Memory B cell (primary cell): Measurements from ENCODE around the gene SMIM17.
"Not testable (repeated sequence)": the region's sequence is repeated elsewhere in the genome, so short reads cannot be mapped to it uniquely, and the experiment has no call there.

Experiments used
- ATAC-seq: fragments of 150-1000 bp; cut with Tn5 transposase; 2 replicates; pipeline ENCODE4 v1.10.0; 2021; ENCODE audit warnings: low read depth, mild to moderate bottlenecking, moderate library complexity
- DNase-seq, 2 donors: peaks; one replicate each; pipeline ENCODE4 v3.0.0; 2022; ENCODE audit warnings: low spot score in 2 of 2
- H3K27ac Mint-ChIP-seq: one replicate; pipeline ENCODE4 v1.8.0; 2022; ENCODE audit warnings: mild to moderate bottlenecking, moderate library complexity, mixed read lengths
- H3K27me3 Mint-ChIP-seq: one replicate; pipeline ENCODE4 v1.8.0; 2022; ENCODE audit warnings: mixed read lengths
- H3K36me3 Mint-ChIP-seq: one replicate; pipeline ENCODE4 v1.8.0; 2022; ENCODE audit warnings: mild to moderate bottlenecking, mixed read lengths
- H3K4me1 Mint-ChIP-seq: one replicate; pipeline ENCODE4 v1.8.0; 2022; ENCODE audit warnings: mixed read lengths
- H3K4me3 Mint-ChIP-seq: one replicate; pipeline ENCODE4 v1.8.0; 2022; ENCODE audit warnings: mild to moderate bottlenecking, moderate library complexity, mixed read lengths
- H3K9me3 Mint-ChIP-seq: one replicate; pipeline ENCODE4 v1.8.0; 2022; ENCODE audit warnings: mixed read lengths

The SMIM17 gene

DNA sequence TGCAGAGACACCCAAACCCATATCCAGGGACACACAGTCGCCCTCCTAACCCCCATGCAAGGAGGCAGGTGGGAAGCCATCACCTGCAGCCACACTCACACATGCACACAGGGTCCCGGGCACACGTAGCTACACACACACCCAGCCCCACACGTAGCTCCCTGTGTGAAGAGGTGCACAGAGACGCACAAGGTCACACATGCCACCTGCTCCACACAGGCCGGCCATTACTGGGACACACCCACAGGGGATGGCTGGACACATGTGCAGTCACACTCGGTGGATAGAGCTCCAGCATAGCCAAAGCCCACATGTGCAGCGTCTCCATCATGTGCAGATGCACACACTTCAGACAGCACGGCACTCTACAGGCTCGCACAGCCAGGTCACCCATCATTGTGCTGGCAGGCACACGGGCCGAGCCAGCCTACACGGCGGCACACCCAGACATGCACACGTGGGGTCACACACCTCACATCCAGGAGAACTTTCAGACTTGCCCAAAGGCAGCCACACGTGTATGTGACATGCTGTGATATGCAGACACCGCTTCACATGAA is 27.5 kb downstream of the SMIM17 start:
- H3K9me3 Mint-ChIP-seq: peaks cover 4% of the 10 kb centered on the region

GRCh38 chr19:56670961-56671612 is 28.1 kb downstream of the SMIM17 start:
- Mint-ChIP-seq H3K9me3 (peaks cover 4% of the 10 kb centered on the region), H3K36me3 (peaks cover 8% of the 10 kb centered on the region), H3K27me3 (no peaks in the 10 kb centered on the region), H3K4me1 (peaks cover 10% of the 10 kb centered on the region), H3K27ac (peak overlapping the region; percentile 72), H3K4me3 (peak overlapping the region; percentile 95)
- peak; percentile 39 for ATAC-seq
- no peak for DNase-seq

More for the DNA sequence above, 27.5 kb downstream of the SMIM17 start:
- no peak overlapping the region for H3K27ac Mint-ChIP-seq
- H3K4me3 Mint-ChIP-seq: peak overlapping the region; percentile 95
- DNase-seq (no peak), ATAC-seq (no peak)
- peaks cover 10% of the 10 kb centered on the region for H3K4me1 Mint-ChIP-seq
- H3K36me3 Mint-ChIP-seq: peaks cover 8% of the 10 kb centered on the region
- H3K27me3 Mint-ChIP-seq: no peaks in the 10 kb centered on the region

DNA sequence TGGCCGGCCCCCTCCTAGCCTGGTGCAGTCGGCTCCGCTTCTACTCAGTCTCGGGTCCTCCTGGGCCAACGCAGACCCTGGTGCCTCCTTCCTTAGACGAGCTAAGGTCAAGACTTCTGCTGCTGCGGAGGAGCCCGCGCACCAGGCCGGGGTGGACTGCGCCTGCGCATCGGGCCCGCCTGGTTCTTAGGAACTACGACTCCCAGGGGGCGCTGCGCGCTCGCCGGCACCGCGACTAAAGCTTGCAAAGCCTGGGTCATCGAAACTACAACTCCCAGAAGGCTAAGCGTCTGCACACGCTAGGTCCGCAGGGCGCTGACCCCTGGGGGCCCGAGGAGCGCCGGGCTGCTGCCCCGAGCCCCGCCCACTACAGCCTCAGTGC is 28.6 kb downstream of the SMIM17 start, which contains the start of gene ZNF835:
ZNF835 (minus strand) TSS at position 145 of the 382 bp plus-strand sequence. CDS start 6,559 bp downstream, outside the sequence.
- peaks cover 4% of the 10 kb centered on the region for H3K9me3 Mint-ChIP-seq
- ATAC-seq (peak; percentile 94), DNase-seq (peak; percentile 80 to 84)
- H3K4me3 Mint-ChIP-seq: peak within 1 kb of the TSS; percentile 95
- H3K4me1 Mint-ChIP-seq: peaks cover 10% of the 10 kb centered on the region
- H3K27me3 Mint-ChIP-seq: no peaks in the 10 kb centered on the region
- peaks cover 8% of the 10 kb centered on the region for H3K36me3 Mint-ChIP-seq
- H3K27ac Mint-ChIP-seq: peak within 1 kb of the TSS; percentile 72

GRCh38 chr19:56672610-56673009 is 29.7 kb downstream of the SMIM17 start:
- not testable (repeated sequence) for H3K4me3 Mint-ChIP-seq, H3K9me3 Mint-ChIP-seq, H3K4me1 Mint-ChIP-seq, ATAC-seq, H3K27ac Mint-ChIP-seq, H3K36me3 Mint-ChIP-seq, H3K27me3 Mint-ChIP-seq, DNase-seq

GRCh38 chr19:56678205-56678604 is 35.2 kb downstream of the SMIM17 start:
- Mint-ChIP-seq H3K27ac (no peak overlapping the region), H3K4me3 (no peak overlapping the region), H3K36me3 (peaks cover 5% of the 10 kb centered on the region), H3K27me3 (no peaks in the 10 kb centered on the region), H3K4me1 (no peaks in the 10 kb centered on the region), H3K9me3 (peaks cover 8% of the 10 kb centered on the region)
- ATAC-seq (no peak), DNase-seq (no peak)

GRCh38 chr19:56681702-56682101 is 38.7 kb downstream of the SMIM17 start:
- Mint-ChIP-seq H3K27me3 (no peaks in the 10 kb centered on the region), H3K4me3 (no peak overlapping the region), H3K27ac (no peak overlapping the region), H3K36me3 (peaks cover 10% of the 10 kb centered on the region), H3K9me3 (peaks cover 13% of the 10 kb centered on the region), H3K4me1 (no peaks in the 10 kb centered on the region)
- no peak for ATAC-seq
- DNase-seq: no peak

DNA sequence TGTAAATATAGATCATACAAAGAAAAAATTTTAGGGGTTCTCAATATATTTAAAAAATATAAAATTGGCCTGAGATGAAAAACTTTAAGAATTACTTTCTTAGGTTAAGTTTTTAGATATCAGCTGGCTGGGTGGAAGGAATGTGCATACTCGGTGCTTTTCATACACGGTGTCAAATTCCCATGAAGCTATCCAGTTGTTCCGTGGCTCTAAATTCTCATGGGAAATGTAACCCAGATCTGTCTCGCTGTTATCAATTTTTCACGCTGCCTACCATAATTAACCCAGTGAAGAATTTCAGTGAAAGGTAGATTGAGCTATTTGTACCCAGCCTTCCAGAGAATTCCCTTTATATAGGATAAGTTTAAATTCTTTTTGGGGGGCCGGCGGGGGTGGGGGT is 40.2 kb downstream of the SMIM17 start:
- Mint-ChIP-seq H3K27ac (no peak overlapping the region), H3K36me3 (peaks cover 15% of the 10 kb centered on the region), H3K4me1 (no peaks in the 10 kb centered on the region), H3K27me3 (no peaks in the 10 kb centered on the region), H3K4me3 (no peak overlapping the region), H3K9me3 (peaks cover 17% of the 10 kb centered on the region)
- ATAC-seq: no peak
- no peak for DNase-seq

DNA sequence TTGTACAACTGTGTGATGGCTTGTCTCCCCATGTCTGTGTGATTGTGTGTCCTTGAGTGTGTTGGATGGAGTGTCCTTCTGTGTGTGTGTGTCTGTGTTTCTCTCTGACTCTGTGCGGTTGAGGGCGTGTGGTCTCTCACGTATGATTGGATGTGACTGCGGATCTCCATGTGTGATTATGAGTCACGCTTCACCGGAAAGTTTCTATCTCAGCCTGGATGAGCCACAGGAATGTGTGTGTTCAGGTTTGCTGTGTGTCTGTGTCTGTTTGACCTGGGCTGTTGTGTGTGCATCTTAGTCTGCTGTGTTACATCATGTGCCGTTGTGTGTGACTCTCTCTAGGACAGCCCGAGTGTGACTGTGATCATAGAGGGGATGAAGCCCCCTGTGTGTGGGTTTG is 44.1 kb downstream of the SMIM17 start:
- peaks cover 12% of the 10 kb centered on the region for H3K36me3 Mint-ChIP-seq
- no peak for ATAC-seq
- H3K9me3 Mint-ChIP-seq: peaks cover 14% of the 10 kb centered on the region
- no peak for DNase-seq
- H3K27me3 Mint-ChIP-seq: no peaks in the 10 kb centered on the region
- H3K4me1 Mint-ChIP-seq: no peaks in the 10 kb centered on the region
- no peak overlapping the region for H3K4me3 Mint-ChIP-seq
- H3K27ac Mint-ChIP-seq: no peak overlapping the region

DNA sequence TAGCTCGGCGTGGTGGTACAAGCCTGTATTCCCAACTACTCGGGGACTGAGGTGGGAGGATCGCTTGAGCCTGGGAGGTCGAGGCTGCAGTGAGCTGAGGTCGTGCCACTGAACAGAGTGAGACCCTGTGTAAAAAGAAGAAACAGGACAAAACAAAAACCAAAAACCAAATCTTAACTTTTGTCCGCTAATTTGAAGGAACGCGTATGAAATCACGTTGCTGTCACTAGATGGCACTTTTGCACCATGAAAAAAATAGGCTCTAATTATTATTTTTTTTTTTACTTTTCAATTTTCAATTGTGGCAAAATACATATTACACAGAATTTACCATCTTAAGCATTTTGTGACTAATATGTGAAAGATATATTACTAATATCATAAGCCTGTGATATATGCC is 46.2 kb downstream of the SMIM17 start:
- Mint-ChIP-seq H3K4me1 (no peaks in the 10 kb centered on the region), H3K27ac (no peak overlapping the region), H3K9me3 (peaks cover 20% of the 10 kb centered on the region), H3K36me3 (peaks cover 16% of the 10 kb centered on the region), H3K4me3 (no peak overlapping the region), H3K27me3 (no peaks in the 10 kb centered on the region)
- DNase-seq (no peak), ATAC-seq (no peak)

DNA sequence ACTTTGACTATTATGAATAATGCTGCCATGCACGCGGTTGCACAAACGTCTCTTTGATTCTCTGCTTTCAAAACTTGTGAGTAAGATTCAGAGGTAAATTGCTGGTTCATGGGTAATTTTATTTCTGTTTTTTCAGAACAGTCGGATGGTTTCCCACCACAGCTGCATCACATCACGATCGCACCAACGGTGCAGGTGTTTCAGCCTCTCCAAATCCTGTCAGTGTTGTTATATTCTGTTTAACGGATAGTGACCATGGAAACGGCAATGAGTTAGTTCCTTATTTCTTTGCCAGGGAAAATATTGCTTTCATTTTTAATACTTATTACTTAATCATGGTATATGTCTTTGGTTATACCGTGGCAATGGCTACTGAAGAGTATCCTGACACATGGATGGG is 47.7 kb downstream of the SMIM17 start:
- Mint-ChIP-seq H3K36me3 (peaks cover 11% of the 10 kb centered on the region), H3K27ac (no peak overlapping the region)

GRCh38 chr19:56692206-56692895 is 49.4 kb downstream of the SMIM17 start:
- no peak overlapping the region for H3K27ac Mint-ChIP-seq
- ATAC-seq (no peak), DNase-seq (no peak)
- peaks cover 11% of the 10 kb centered on the region for H3K9me3 Mint-ChIP-seq
- peaks cover 6% of the 10 kb centered on the region for H3K36me3 Mint-ChIP-seq
- no peaks in the 10 kb centered on the region for H3K4me1 Mint-ChIP-seq
- H3K27me3 Mint-ChIP-seq: no peaks in the 10 kb centered on the region
- no peak overlapping the region for H3K4me3 Mint-ChIP-seq

More for the DNA sequence above, 47.7 kb downstream of the SMIM17 start:
- DNase-seq (no peak), ATAC-seq (no peak)
- peaks cover 15% of the 10 kb centered on the region for H3K9me3 Mint-ChIP-seq
- no peaks in the 10 kb centered on the region for H3K27me3 Mint-ChIP-seq
- H3K4me3 Mint-ChIP-seq: no peak overlapping the region
- no peaks in the 10 kb centered on the region for H3K4me1 Mint-ChIP-seq

DNA sequence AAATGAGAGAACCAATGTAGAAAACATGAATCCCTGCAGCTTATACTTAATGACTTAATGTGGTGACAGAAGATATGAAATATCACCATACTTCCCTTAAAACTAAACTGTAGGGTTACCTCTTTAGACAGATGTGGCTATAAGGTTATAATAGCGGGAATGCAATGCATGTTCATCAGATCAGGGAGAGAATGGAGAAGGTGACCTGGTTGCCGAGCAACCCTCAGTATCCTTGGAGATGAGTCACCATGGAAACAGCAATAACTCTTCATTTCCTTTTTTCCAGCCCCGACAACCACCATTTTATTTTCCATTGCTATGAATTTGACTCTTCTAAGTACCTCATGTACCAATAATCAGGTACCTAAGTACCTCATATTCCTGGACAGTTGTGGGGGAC is 56.6 kb downstream of the SMIM17 start:
- Mint-ChIP-seq H3K4me3 (no peak overlapping the region), H3K27ac (no peak overlapping the region), H3K4me1 (no peaks in the 10 kb centered on the region), H3K27me3 (no peaks in the 10 kb centered on the region), H3K36me3 (peaks cover 2% of the 10 kb centered on the region), H3K9me3 (peaks cover 7% of the 10 kb centered on the region)
- no peak for ATAC-seq
- DNase-seq: no peak

GRCh38 chr19:56701895-56702294 is 58.9 kb downstream of the SMIM17 start:
- H3K27ac Mint-ChIP-seq: no peak overlapping the region
- H3K9me3 Mint-ChIP-seq: peaks cover 10% of the 10 kb centered on the region
- H3K36me3 Mint-ChIP-seq: peaks cover 2% of the 10 kb centered on the region
- no peaks in the 10 kb centered on the region for H3K27me3 Mint-ChIP-seq
- ATAC-seq: no peak
- no peaks in the 10 kb centered on the region for H3K4me1 Mint-ChIP-seq
- DNase-seq: no peak
- H3K4me3 Mint-ChIP-seq: no peak overlapping the region

DNA sequence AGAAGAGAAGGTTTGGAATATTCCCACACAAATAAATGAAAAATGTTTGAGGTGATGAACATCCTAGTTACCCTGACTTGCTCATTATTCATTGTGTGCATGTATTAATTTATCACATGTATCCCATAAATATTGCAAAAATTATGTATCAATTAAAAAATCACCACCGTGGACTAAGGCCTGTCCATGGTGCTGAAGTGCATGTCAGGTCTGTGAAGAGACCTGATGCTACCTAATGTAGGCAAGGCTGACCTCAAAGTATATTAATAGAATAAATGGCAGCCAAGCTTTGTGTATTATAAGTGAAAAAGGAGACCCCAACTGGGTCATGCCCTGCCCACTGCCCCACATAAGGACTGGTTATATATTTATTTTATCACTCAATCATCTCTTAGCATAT is 63.0 kb downstream of the SMIM17 start:
- Mint-ChIP-seq H3K36me3 (peaks cover under 1% of the 10 kb centered on the region), H3K27me3 (no peaks in the 10 kb centered on the region), H3K4me3 (no peak overlapping the region), H3K27ac (no peak overlapping the region), H3K4me1 (no peaks in the 10 kb centered on the region), H3K9me3 (peaks cover 15% of the 10 kb centered on the region)
- ATAC-seq (no peak), DNase-seq (no peak)
